Keratinocyte (primary cell): ENCODE results near the gene TMEM132D.

Experiments
- CTCF ChIP-seq, 3 experiments: IDR thresholded peaks in 1 of 3; conservative IDR thresholded peaks in 1 of 3; optimal IDR thresholded peaks in 1 of 3; 2 replicates in 2 of 3; 3 replicates in 1 of 3; pipeline versions ENCODE3 to v1.5.1; 2011; ENCODE audit warnings: low read length in 3 of 3, mild to moderate bottlenecking in 3 of 3, moderate library complexity in 2 of 3, control low read depth in 1 of 3, inconsistent platforms in 1 of 3; ENCODE audit not compliant: insufficient read depth in 2 of 3; ENCODE audit errors: extremely low read depth in 1 of 3
- EZH2 ChIP-seq: IDR thresholded peaks from one replicate; pipeline ENCODE4 v1.6.1; 2012; ENCODE audit warnings: inconsistent platforms, mild to moderate bottlenecking, low read length, moderate library complexity

- TF ChIP-seq CTCF (optimal IDR thresholded peaks at IDR 0.05 in 1 of 3, IDR thresholded peaks at IDR 0.05 in 1 of 3, conservative IDR thresholded peaks at IDR 0.05 in 1 of 3; ENCODE audit: extremely low read depth in 1 of 3, insufficient read depth in 2 of 3, low read length in 3 of 3) (no peak), EZH2 (no peak)
Observed at GRCh38 chr12:129127771-129128170, 776.1 kb downstream of the TMEM132D start.
